Measurements from ENCODE around the gene ASTE1. TPM values are rescaled to one million over a fixed set of nuclear protein-coding genes. Genes with fewer than 3 reads are reported as not detected.
A peak's percentile ranks its signal among the peaks of the same experiment; 100 is the strongest.
"Not testable (repeated sequence)": the region's sequence is repeated elsewhere in the genome, so short reads cannot be mapped to it uniquely, and the experiment has no call there.

Gene ASTE1
- total RNA-seq, 4 donors from 2014 or later: 1.8 to 14.9 (median 10.9) TPM

GRCh38 chr3:130979117-130979516, 47.5 kb downstream of the ASTE1 start:
- Histone ChIP-seq H3K4me1 (no peaks in the 10 kb centered on the region), H3K27ac (no peak overlapping the region), H3K27me3 (no peaks in the 10 kb centered on the region), H3K9me3 (no peaks in the 10 kb centered on the region), H3K4me3 (no peak overlapping the region), H3K36me3 (no peaks in the 10 kb centered on the region)
- no peak for DNase-seq
- TF ChIP-seq, protein P1, sequence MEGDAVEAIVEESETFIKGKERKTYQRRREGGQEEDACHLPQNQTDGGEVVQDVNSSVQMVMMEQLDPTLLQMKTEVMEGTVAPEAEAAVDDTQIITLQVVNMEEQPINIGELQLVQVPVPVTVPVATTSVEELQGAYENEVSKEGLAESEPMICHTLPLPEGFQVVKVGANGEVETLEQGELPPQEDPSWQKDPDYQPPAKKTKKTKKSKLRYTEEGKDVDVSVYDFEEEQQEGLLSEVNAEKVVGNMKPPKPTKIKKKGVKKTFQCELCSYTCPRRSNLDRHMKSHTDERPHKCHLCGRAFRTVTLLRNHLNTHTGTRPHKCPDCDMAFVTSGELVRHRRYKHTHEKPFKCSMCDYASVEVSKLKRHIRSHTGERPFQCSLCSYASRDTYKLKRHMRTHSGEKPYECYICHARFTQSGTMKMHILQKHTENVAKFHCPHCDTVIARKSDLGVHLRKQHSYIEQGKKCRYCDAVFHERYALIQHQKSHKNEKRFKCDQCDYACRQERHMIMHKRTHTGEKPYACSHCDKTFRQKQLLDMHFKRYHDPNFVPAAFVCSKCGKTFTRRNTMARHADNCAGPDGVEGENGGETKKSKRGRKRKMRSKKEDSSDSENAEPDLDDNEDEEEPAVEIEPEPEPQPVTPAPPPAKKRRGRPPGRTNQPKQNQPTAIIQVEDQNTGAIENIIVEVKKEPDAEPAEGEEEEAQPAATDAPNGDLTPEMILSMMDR (IDR thresholded peaks at IDR 0.05): no peak
- TF ChIP-seq POLR2A (IDR thresholded peaks at IDR 0.05): no peak
- intact Hi-C loops (cut with DNase I; ENCODE audit: low total_unique reads): no loop called here

DNA sequence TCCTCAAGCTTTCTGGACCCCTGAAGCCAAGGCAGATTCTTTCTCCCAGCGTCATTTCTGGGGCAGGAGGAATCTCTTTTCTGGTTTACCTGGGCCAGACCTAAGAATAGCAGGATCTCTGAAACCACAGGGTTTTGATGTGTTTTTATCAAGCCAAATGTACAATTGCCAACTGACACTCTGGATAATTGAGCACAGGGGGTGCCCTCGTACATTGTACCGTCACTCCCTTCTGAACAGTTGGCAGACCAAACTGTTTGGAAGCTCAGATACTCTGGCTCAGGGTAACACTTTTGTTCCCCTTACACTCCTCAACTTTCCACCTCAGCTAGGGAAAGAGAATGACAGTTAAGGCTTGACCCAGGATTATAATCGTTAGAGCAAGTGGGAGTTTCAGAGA, 49.9 kb downstream of the ASTE1 start:
- Histone ChIP-seq H3K4me3 (no peak overlapping the region), H3K4me1 (no peaks in the 10 kb centered on the region), H3K36me3 (no peaks in the 10 kb centered on the region), H3K27me3 (no peaks in the 10 kb centered on the region), H3K9me3 (no peaks in the 10 kb centered on the region), H3K27ac (peak overlapping the region in 1 of 2 donors; percentile 17)
- TF ChIP-seq POLR2A (IDR thresholded peaks at IDR 0.05): no peak
- TF ChIP-seq, protein P1 (IDR thresholded peaks at IDR 0.05): no peak
- intact Hi-C loops (cut with DNase I; ENCODE audit: low total_unique reads): no loop called here
- no peak for DNase-seq

DNA sequence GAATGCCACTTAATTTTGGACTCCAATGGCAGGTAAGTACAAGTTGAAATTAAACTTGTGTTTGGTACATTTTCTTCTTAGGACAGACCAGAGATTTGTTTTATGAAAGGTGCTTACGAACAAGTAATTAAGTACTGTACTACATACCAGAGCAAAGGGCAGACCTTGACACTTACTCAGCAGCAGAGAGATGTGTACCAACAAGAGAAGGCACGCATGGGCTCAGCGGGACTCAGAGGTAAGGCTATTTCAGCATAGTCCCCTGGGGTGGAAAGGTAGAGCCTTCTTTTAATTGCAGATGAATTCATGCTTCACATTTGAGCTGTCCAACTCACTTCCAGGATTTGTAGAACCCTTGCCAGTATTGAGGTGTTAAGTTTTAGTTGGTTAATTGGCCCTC, 51.4 kb downstream of the ASTE1 start:
- H3K9me3 ChIP-seq: no peaks in the 10 kb centered on the region
- intact Hi-C loops (cut with DNase I; ENCODE audit: low total_unique reads): no loop called here
- TF ChIP-seq POLR2A (IDR thresholded peaks at IDR 0.05): no peak
- TF ChIP-seq, protein P1 (IDR thresholded peaks at IDR 0.05): no peak
- H3K4me3 ChIP-seq: no peak overlapping the region
- H3K36me3 ChIP-seq: no peaks in the 10 kb centered on the region
- no peaks in the 10 kb centered on the region for H3K27me3 ChIP-seq
- H3K4me1 ChIP-seq: no peaks in the 10 kb centered on the region
- no peak for DNase-seq
- no peak overlapping the region for H3K27ac ChIP-seq

GRCh38 chr3:130974201-130974600, 52.4 kb downstream of the ASTE1 start:
- Histone ChIP-seq H3K4me1 (no peaks in the 10 kb centered on the region), H3K9me3 (no peaks in the 10 kb centered on the region), H3K27me3 (no peaks in the 10 kb centered on the region), H3K36me3 (no peaks in the 10 kb centered on the region), H3K27ac (no peak overlapping the region), H3K4me3 (no peak overlapping the region)
- no peak for DNase-seq
- intact Hi-C loops (cut with DNase I; ENCODE audit: low total_unique reads): no loop called here
- TF ChIP-seq POLR2A (IDR thresholded peaks at IDR 0.05): no peak
- TF ChIP-seq, protein P1 (IDR thresholded peaks at IDR 0.05): no peak

DNA sequence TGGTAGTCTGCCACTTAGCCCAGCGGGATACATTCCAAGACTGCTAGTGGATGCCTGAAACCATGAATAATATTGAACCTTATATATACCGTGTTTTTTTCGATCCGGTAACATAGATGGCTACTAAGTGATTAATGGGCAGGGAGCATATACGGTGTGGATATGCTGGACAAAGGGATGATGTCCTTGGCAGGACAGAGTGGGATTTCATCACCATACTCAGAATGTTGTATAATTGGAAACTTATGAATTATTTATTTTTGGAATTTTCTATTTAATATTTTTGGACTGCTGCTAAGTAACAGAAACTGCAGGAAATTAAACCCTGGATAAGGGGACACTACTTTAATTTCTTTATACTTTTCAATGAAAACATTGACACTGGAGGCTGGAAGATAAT, 53.2 kb downstream of the ASTE1 start:
- no peak overlapping the region for H3K4me3 ChIP-seq
- no peak overlapping the region for H3K27ac ChIP-seq
- TF ChIP-seq POLR2A (IDR thresholded peaks at IDR 0.05): no peak
- TF ChIP-seq, protein P1 (IDR thresholded peaks at IDR 0.05): no peak
- intact Hi-C loops (cut with DNase I; ENCODE audit: low total_unique reads): no loop called here
- H3K27me3 ChIP-seq: no peaks in the 10 kb centered on the region
- H3K4me1 ChIP-seq: no peaks in the 10 kb centered on the region
- no peaks in the 10 kb centered on the region for H3K36me3 ChIP-seq
- no peaks in the 10 kb centered on the region for H3K9me3 ChIP-seq
- DNase-seq: no peak

- H3K4me3 ChIP-seq; H3K27ac ChIP-seq; intact Hi-C loops (cut with DNase I; ENCODE audit: low total_unique reads); H3K36me3 ChIP-seq; H3K27me3 ChIP-seq; H3K4me1 ChIP-seq; DNase-seq; H3K9me3 ChIP-seq: not testable (repeated sequence)
These were observed 54.0 kb downstream of the ASTE1 start for GRCh38 chr3:130972592-130972991.

All from uterus (tissue), 4 donors.